ENCODE results near the gene BRMS1. TPM values are rescaled to one million over a fixed set of nuclear protein-coding genes. Genes with fewer than 3 reads are reported as not detected.

BRMS1 gene
- total and polyA plus RNA-seq, 2 experiments from 2014 or later, result 46.2 to 65.9 TPM

GRCh38 chr11:66325263-66325671 lies 19.6 kb downstream of the BRMS1 start:
- Histone ChIP-seq H3K36me3 (ENCODE audit: low read depth) (no peaks in the 10 kb centered on the region), H3K9me3 (ENCODE audit: low read depth) (no peaks in the 10 kb centered on the region), H3K4me1 (ENCODE audit: insufficient read depth) (peaks cover 57% of the 10 kb centered on the region), H3K4me2 (ENCODE audit: unreplicated experiment) (no peak overlapping the region), H3K27ac (peak overlapping the region; percentile 73), H3K9me2 (ENCODE audit: insufficient read depth) (no peaks in the 10 kb centered on the region), H4K20me1 (ENCODE audit: insufficient read depth) (no peaks in the 10 kb centered on the region), H3K79me2 (ENCODE audit: insufficient read depth) (no peaks in the 10 kb centered on the region), H3F3A (ENCODE audit: insufficient read depth) (peaks cover 46% of the 10 kb centered on the region), H3K9ac (0 out of 2 replicates have a peak overlapping the region, but pooled peaks have one; percentile 44), H3K27me3 (replicated peaks; ENCODE audit: insufficient read depth) (no peaks in the 10 kb centered on the region), H3K4me3 (no peak overlapping the region), H2AFZ (no peak overlapping the region)
- TF ChIP-seq EZH2phosphoT487 (IDR thresholded peaks at IDR 0.05; ENCODE audit: insufficient read depth, low read depth), result no peak
- WGBS, 2 experiments (ENCODE audit: low coverage in 1 of 2, low lambda C conversion rate in 2 of 2, missing lambda C conversion rate in 2 of 2), result 56 to 57% methylated on average over 8 of the region's 8 CpGs
- peak; percentile 38 for DNase-seq
- in situ Hi-C loops (cut with MboI), result no loop called here

- peak overlapping the region; percentile 73 for H3K27ac ChIP-seq
- 1 to 7% methylated on average over 10 of the region's 10 CpGs for WGBS, 2 experiments (ENCODE audit: low coverage in 1 of 2, low lambda C conversion rate in 2 of 2, missing lambda C conversion rate in 2 of 2)
- no peak overlapping the region for H3K4me2 ChIP-seq (ENCODE audit: unreplicated experiment)
- TF ChIP-seq EZH2 (IDR thresholded peaks at IDR 0.05; ENCODE audit: insufficient read depth, poor library complexity, severe bottlenecking) (no peak), EZH2phosphoT487 (IDR thresholded peaks at IDR 0.05; ENCODE audit: insufficient read depth, low read depth) (no peak)
- no peaks in the 10 kb centered on the region for H3K9me3 ChIP-seq (ENCODE audit: low read depth)
- H3K4me3 ChIP-seq, result no peak overlapping the region
- H4K20me1 ChIP-seq (ENCODE audit: insufficient read depth), result no peaks in the 10 kb centered on the region
- in situ Hi-C loops (cut with MboI), result no loop called here
- peak; percentile 77 for DNase-seq
- H3K36me3 ChIP-seq (ENCODE audit: low read depth), result no peaks in the 10 kb centered on the region
- H3K27me3 ChIP-seq (replicated peaks; ENCODE audit: insufficient read depth), result no peaks in the 10 kb centered on the region
- no peaks in the 10 kb centered on the region for H3K9me2 ChIP-seq (ENCODE audit: insufficient read depth)
- peaks cover 57% of the 10 kb centered on the region for H3K4me1 ChIP-seq (ENCODE audit: insufficient read depth)
- H3K9ac ChIP-seq, result peak overlapping the region; percentile 44
- H2AFZ ChIP-seq, result 0 out of 2 replicates have a peak overlapping the region, but pooled peaks have one; percentile 33
- H3F3A ChIP-seq (ENCODE audit: insufficient read depth), result peaks cover 40% of the 10 kb centered on the region
- no peaks in the 10 kb centered on the region for H3K79me2 ChIP-seq (ENCODE audit: insufficient read depth)
These were observed 20.2 kb downstream of the BRMS1 start for GRCh38 chr11:66324664-66325063.

- Histone ChIP-seq H4K20me1 (ENCODE audit: insufficient read depth) (no peaks in the 10 kb centered on the region), H3K79me2 (ENCODE audit: insufficient read depth) (no peaks in the 10 kb centered on the region), H3K4me1 (ENCODE audit: insufficient read depth) (peaks cover 57% of the 10 kb centered on the region), H3K4me2 (ENCODE audit: unreplicated experiment) (no peak overlapping the region), H2AFZ (no peak overlapping the region), H3K9ac (no peak overlapping the region), H3K36me3 (ENCODE audit: low read depth) (no peaks in the 10 kb centered on the region), H3K27me3 (replicated peaks; ENCODE audit: insufficient read depth) (no peaks in the 10 kb centered on the region), H3F3A (ENCODE audit: insufficient read depth) (peaks cover 36% of the 10 kb centered on the region), H3K9me3 (ENCODE audit: low read depth) (no peaks in the 10 kb centered on the region), H3K4me3 (no peak overlapping the region), H3K9me2 (ENCODE audit: insufficient read depth) (no peaks in the 10 kb centered on the region), H3K27ac (no peak overlapping the region)
- DNase-seq, result no peak
- no peak for TF ChIP-seq EZH2phosphoT487 (IDR thresholded peaks at IDR 0.05; ENCODE audit: insufficient read depth, low read depth)
- no peak for TF ChIP-seq EZH2 (IDR thresholded peaks at IDR 0.05; ENCODE audit: insufficient read depth, poor library complexity, severe bottlenecking)
- 100% methylated on average over 1 of the region's 1 CpG for WGBS, 2 experiments (ENCODE audit: low coverage in 1 of 2, low lambda C conversion rate in 2 of 2, missing lambda C conversion rate in 2 of 2)
- in situ Hi-C loops (cut with MboI), result no loop called here
These were observed 21.2 kb downstream of the BRMS1 start for GRCh38 chr11:66323684-66324083.

- Histone ChIP-seq H3K36me3 (ENCODE audit: low read depth) (no peaks in the 10 kb centered on the region), H3K9me2 (ENCODE audit: insufficient read depth) (no peaks in the 10 kb centered on the region), H3F3A (ENCODE audit: insufficient read depth) (peaks cover 37% of the 10 kb centered on the region), H3K9me3 (ENCODE audit: low read depth) (no peaks in the 10 kb centered on the region), H3K4me1 (ENCODE audit: insufficient read depth) (peaks cover 57% of the 10 kb centered on the region), H3K27ac (peak overlapping the region; percentile 76), H3K9ac (peak overlapping the region; percentile 51), H4K20me1 (ENCODE audit: insufficient read depth) (no peaks in the 10 kb centered on the region), H2AFZ (peak overlapping the region; percentile 63), H3K4me2 (ENCODE audit: unreplicated experiment) (no peak overlapping the region), H3K79me2 (ENCODE audit: insufficient read depth) (no peaks in the 10 kb centered on the region), H3K27me3 (replicated peaks; ENCODE audit: insufficient read depth) (no peaks in the 10 kb centered on the region), H3K4me3 (no peak overlapping the region)
- in situ Hi-C loops (cut with MboI), result no loop called here
- 27 to 68% methylated on average over 3 to 11 of the region's 11 CpGs for WGBS, 2 experiments (ENCODE audit: low coverage in 1 of 2, low lambda C conversion rate in 2 of 2, missing lambda C conversion rate in 2 of 2)
- DNase-seq, result peak; percentile 82
- no peak for TF ChIP-seq EZH2phosphoT487 (IDR thresholded peaks at IDR 0.05; ENCODE audit: insufficient read depth, low read depth)
- TF ChIP-seq EZH2 (IDR thresholded peaks at IDR 0.05; ENCODE audit: insufficient read depth, poor library complexity, severe bottlenecking), result no peak
These were observed 22.0 kb downstream of the BRMS1 start for GRCh38 chr11:66322732-66323427.
